T-cell (primary cell): ENCODE measurements around the gene LRRC27. TPM values are rescaled to one million over a fixed set of nuclear protein-coding genes. Genes with fewer than 3 reads are reported as not detected.
"Not testable (repeated sequence)": the region's sequence is repeated elsewhere in the genome, so short reads cannot be mapped to it uniquely, and the experiment has no call there.

Experiments
- ATAC-seq, 4 experiments: fragments of 200-7000 bp in 3 of 4; fragments of 150-1000 bp in 1 of 4; cut with Tn5 transposase; replicated peaks in 1 of 4; 1 replicate in 3 of 4; 2 replicates in 1 of 4; pipeline ENCODE4 v1.10.0; 2021; ENCODE audit warnings: moderate library complexity in 3 of 4, mild to moderate bottlenecking in 2 of 4, moderate number of reproducible peaks in 1 of 4
- CTCF ChIA-PET, 2 donors: fragments of 300-600 bp; sonication (Branson Sonifier 250); formaldehyde crosslinking; loops; one replicate each; lab custom pipeline; 2022; ENCODE audit warnings: antibody characterized with exemption in 2 of 2; lab: Charles Lee
- POLR2A ChIA-PET, 2 donors: fragments of 300-600 bp; sonication (Branson Sonifier 250); formaldehyde crosslinking; loops; one replicate each; lab custom pipeline; 2022; ENCODE audit warnings: antibody characterized with exemption in 2 of 2; lab: Charles Lee
- DNase-seq, 35 experiments: peaks; one replicate each; pipeline versions ENCODE4 v3.0.0 to v3.0.0-alpha.2; 2013 to 2023
- H3K27ac ChIP-seq: one replicate; pipeline ENCODE4 v1.5.1; 2013; ENCODE audit warnings: low read length
- H3K27me3 ChIP-seq, 2 experiments: replicated peaks in 1 of 2; 1 replicate in 1 of 2; 2 replicates in 1 of 2; pipeline versions ENCODE4 v1.6.1 to v1.7.0; 2013; ENCODE audit warnings: low read length in 1 of 2, mixed read lengths in 1 of 2; ENCODE audit not compliant: control insufficient read depth in 2 of 2, insufficient read depth in 2 of 2; ENCODE audit errors: extremely low read depth in 1 of 2
- H3K36me3 ChIP-seq, 2 donors: 1 replicate in 1 of 2; 2 replicates in 1 of 2; pipeline versions ENCODE4 v1.6.1 to v1.7.0; 2013; ENCODE audit warnings: low read length in 1 of 2; ENCODE audit not compliant: control insufficient read depth in 2 of 2, insufficient read depth in 1 of 2; ENCODE audit errors: extremely low read depth in 1 of 2
- H3K4me1 ChIP-seq, 2 experiments: 1 replicate in 1 of 2; 2 replicates in 1 of 2; pipeline versions ENCODE4 v1.6.1 to v1.7.0; 2013; ENCODE audit warnings: low read length in 2 of 2, mixed read lengths in 1 of 2; ENCODE audit not compliant: insufficient read depth in 2 of 2, control insufficient read depth in 1 of 2; ENCODE audit errors: extremely low read depth in 1 of 2
- H3K4me3 ChIP-seq, 2 donors: 1 replicate in 1 of 2; 2 replicates in 1 of 2; pipeline versions ENCODE4 v1.5.1 to v1.7.0; 2013; ENCODE audit warnings: mild to moderate bottlenecking in 2 of 2, low read length in 1 of 2, moderate library complexity in 1 of 2; ENCODE audit not compliant: control insufficient read depth in 1 of 2; ENCODE audit errors: extremely low read depth in 1 of 2
- H3K9me3 ChIP-seq: 2 replicates; pipeline ENCODE4 v1.7.0; 2013
- H3K27ac Mint-ChIP-seq, 2 donors: one replicate each; pipeline ENCODE4 v1.8.0; 2020 to 2021; ENCODE audit warnings: mild to moderate bottlenecking in 2 of 2, mixed read lengths in 2 of 2
- H3K27me3 Mint-ChIP-seq, 2 donors: one replicate each; pipeline ENCODE4 v1.8.0; 2021 to 2022; ENCODE audit warnings: mixed read lengths in 2 of 2
- H3K36me3 Mint-ChIP-seq: one replicate; pipeline ENCODE4 v1.8.0; 2021; ENCODE audit warnings: mixed read lengths
- H3K4me1 Mint-ChIP-seq, 3 donors: one replicate each; pipeline ENCODE4 v1.8.0; 2020 to 2022; ENCODE audit warnings: mixed read lengths in 3 of 3, mild to moderate bottlenecking in 1 of 3
- H3K4me3 Mint-ChIP-seq, 3 donors: one replicate each; pipeline ENCODE4 v1.8.0; 2020 to 2022; ENCODE audit warnings: mild to moderate bottlenecking in 3 of 3, mixed read lengths in 3 of 3, moderate library complexity in 3 of 3
- H3K9me3 Mint-ChIP-seq, 3 donors: one replicate each; pipeline ENCODE4 v1.8.0; 2020 to 2022; ENCODE audit warnings: mixed read lengths in 3 of 3
- WGBS: methylation state at CpG from one replicate; pipeline ENCODE4 v1.1.5; 2013; ENCODE audit warnings: missing lambda C conversion rate; ENCODE audit not compliant: insufficient coverage; 5-methylcytosine and 5-hydroxymethylcytosine counted together
- total RNA-seq, 35 experiments: library from RNA in 6 of 35; stranded (reverse) in 6 of 35; fragments of 120-200 nt in 1 of 35; gene quantifications; one replicate each; pipeline versions ENCODE4 v1.2.1 to v1.2.4 and lab custom pipeline; 2013 to 2026

The LRRC27 gene
- total RNA-seq, 5 donors from 2014 or later (not counting 1 experiment from before 2014, with no cell fraction given), result 3.1 to 7.8 (median 7.0) TPM

DNA sequence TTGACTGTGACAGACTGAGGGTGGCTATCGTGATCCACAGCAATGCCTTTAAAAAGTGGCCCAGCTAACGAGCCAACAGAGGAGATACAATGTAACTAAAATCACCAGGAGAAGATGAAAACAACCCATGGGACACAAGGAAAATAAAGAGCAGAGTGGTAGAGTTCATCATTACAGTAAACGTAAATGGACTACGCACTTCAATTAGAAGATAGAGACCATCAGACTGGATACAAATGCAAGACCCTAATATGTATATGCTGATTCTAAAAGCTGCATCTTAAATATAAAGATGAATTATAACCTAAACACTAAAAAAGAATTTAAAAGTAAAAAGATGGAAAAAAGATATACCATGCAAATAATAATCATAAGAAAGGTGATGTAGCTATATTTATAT is 17.7 kb upstream of the LRRC27 start:
- POLR2A ChIA-PET, result no interaction called here
- DNase-seq, result no peak
- H3K9me3 ChIP-seq, result no peaks in the 10 kb centered on the region
- Mint-ChIP-seq H3K4me1 (no peaks in the 10 kb centered on the region), H3K9me3 (no peaks in the 10 kb centered on the region), H3K27me3 (no peaks in the 10 kb centered on the region), H3K36me3 (no peaks in the 10 kb centered on the region), H3K27ac (no peak overlapping the region), H3K4me3 (no peak overlapping the region)
- H3K4me1 ChIP-seq, result no peaks in the 10 kb centered on the region
- ATAC-seq, result no peak
- no peak overlapping the region for H3K4me3 ChIP-seq
- peaks cover 0 to 16% of the 10 kb centered on the region in 2 experiments for H3K27me3 ChIP-seq
- H3K27ac ChIP-seq, result no peak overlapping the region
- WGBS, result no CpG with 5 or more reads among the region's 4 CpGs
- H3K36me3 ChIP-seq, result no peaks in the 10 kb centered on the region
- CTCF ChIA-PET, result no interaction called here

DNA sequence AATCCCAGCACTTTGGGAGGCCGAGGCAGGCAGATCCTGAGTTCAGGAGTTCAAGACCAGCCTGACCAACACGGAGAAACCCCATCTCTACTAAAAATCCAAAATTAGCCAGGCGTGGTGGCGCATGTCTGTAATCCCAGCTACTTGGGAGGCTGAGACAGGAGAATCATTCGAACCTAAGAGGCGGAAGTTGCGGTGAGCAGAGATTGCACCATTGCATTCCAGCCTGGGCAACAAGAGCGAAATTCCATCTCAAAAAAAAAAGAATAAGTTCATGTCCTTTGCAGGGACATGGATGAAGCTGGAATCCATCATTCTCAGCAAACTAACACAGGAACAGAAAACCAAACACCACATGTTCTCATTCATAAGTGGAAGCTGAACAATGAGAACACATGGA is 17.1 kb upstream of the LRRC27 start:
- H3K27me3 Mint-ChIP-seq, ATAC-seq, H3K4me3 ChIP-seq, H3K36me3 Mint-ChIP-seq, H3K4me1 ChIP-seq, H3K27ac Mint-ChIP-seq, DNase-seq, H3K27ac ChIP-seq, H3K9me3 ChIP-seq, H3K4me1 Mint-ChIP-seq, H3K36me3 ChIP-seq, H3K4me3 Mint-ChIP-seq, POLR2A ChIA-PET, H3K9me3 Mint-ChIP-seq: not testable (repeated sequence)
- CTCF ChIA-PET, result interaction anchor here in 1 of 2 donors (0.7 kb wide), 1 partner anchor 87 kb away, joined by 5 read pairs; no protein-coding TSS in a partner anchor
- 97% methylated on average over 7 of the region's 8 CpGs for WGBS
- H3K27me3 ChIP-seq, result peaks cover 0 to 13% of the 10 kb centered on the region in 2 experiments

DNA sequence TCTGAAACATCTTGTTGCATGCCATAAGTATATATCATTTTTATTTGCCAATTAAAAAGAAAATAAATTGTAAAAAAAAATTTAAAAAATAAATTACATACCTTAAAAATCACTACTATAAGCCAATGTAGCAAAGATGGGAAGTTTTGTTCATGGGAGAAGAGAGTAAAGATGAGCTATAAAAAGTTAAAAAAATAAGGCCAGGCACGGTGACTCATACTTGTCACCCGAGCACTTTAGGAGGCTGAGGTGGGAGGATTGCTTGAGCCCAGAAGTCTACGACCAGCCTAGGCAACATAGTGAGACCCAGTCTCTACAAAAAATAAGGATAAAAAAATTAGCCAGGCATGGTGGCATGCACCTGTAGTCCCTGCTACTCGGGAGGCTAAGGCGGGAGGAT is 15.9 kb upstream of the LRRC27 start:
- H3K4me1 ChIP-seq, result no peaks in the 10 kb centered on the region
- ChIA-PET POLR2A (no interaction called here), CTCF (no interaction called here)
- H3K9me3 ChIP-seq, result no peaks in the 10 kb centered on the region
- Mint-ChIP-seq H3K4me3 (no peak overlapping the region), H3K27ac (no peak overlapping the region), H3K9me3 (no peaks in the 10 kb centered on the region), H3K4me1 (peaks cover 0 to 4% (median 0%) of the 10 kb centered on the region in 3 donors), H3K27me3 (no peaks in the 10 kb centered on the region), H3K36me3 (no peaks in the 10 kb centered on the region)
- H3K36me3 ChIP-seq, result no peaks in the 10 kb centered on the region
- 86% methylated on average over 5 of the region's 5 CpGs for WGBS
- no peak overlapping the region for H3K27ac ChIP-seq
- H3K27me3 ChIP-seq, result peaks cover 0 to 10% of the 10 kb centered on the region in 2 experiments
- DNase-seq (no peak), ATAC-seq (no peak)
- H3K4me3 ChIP-seq, result no peak overlapping the region

DNA sequence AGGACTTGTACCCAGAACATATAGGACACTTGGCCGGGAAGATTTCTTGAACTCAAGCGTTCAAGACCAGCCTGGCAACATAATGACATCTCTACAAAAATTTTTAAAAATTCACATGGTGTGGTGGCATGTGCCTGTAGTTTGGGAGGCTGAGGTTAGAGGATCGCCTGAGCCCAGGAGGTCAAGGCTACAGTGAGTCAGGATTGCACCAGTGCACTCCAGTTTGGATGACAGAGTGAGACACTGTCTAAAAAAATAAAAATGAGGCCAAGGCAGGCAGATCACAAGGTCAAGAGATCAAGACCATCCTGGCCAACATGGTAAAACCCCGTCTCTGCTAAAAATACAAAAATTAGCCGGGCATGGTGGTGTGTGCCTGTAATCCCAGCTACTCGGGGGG is 14.5 kb upstream of the LRRC27 start:
- 83% methylated on average over 2 of the region's 6 CpGs for WGBS
- H3K4me3 Mint-ChIP-seq, DNase-seq, H3K4me1 Mint-ChIP-seq, CTCF ChIA-PET, H3K9me3 Mint-ChIP-seq, H3K36me3 Mint-ChIP-seq, ATAC-seq, H3K27ac Mint-ChIP-seq, H3K36me3 ChIP-seq, H3K27me3 ChIP-seq, H3K4me3 ChIP-seq, H3K9me3 ChIP-seq, H3K4me1 ChIP-seq, POLR2A ChIA-PET, H3K27ac ChIP-seq, H3K27me3 Mint-ChIP-seq: not testable (repeated sequence)

DNA sequence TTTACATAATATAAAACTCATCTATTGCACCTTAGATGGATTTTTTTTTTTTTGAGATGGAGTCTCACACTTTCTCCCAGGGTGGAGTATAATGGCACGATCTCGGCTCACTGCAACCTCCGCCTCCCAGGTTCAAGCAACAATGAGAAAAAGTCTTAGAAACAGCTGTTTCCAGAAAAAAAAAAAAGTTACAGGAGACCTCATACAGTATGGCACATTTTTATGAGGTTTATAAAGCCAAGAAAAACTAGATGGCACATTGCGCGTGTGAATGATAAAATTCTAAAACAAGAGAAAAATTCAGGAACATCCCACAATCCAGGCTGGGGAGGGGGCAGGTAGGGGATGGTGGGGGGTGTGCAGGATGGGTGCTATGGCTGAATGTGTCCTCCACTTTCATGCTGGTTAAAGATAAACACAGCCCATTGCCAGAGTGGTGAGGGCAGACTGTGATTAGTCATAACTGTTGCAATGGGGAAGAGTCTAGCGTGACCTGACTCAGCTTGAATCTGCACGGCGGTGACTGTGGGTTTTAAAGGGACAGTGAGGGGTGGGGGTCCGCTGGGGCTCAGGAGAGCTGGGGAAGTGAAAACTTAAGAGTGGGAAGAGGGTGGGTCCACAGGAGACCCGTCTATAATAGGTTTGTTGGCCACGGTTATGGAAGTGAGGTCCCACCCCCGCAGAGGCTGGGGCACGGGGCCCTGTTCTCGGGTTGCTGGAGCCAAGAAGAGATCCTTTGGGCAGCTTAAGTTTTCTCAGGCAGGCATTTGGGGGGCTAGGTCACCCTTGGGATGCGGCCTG is 11.9 kb upstream of the LRRC27 start:
- Mint-ChIP-seq H3K4me1 (peaks cover 6 to 14% (median 10%) of the 10 kb centered on the region in 3 donors), H3K36me3 (peaks cover 10% of the 10 kb centered on the region), H3K27ac (no peak overlapping the region), H3K4me3 (no peak overlapping the region), H3K27me3 (no peaks in the 10 kb centered on the region), H3K9me3 (peaks cover 0 to 6% (median 0%) of the 10 kb centered on the region in 3 donors)
- 50% methylated on average over 8 of the region's 15 CpGs for WGBS
- H3K4me3 ChIP-seq, result no peak overlapping the region
- no peaks in the 10 kb centered on the region for H3K9me3 ChIP-seq
- ATAC-seq (peak in 1 of 4 experiments; percentile 53), DNase-seq (no peak)
- ChIA-PET CTCF (interaction anchor here in 1 of 2 donors (0.5 kb wide), 1 partner anchor 136 kb away, joined by 3 read pairs; no protein-coding TSS in a partner anchor), POLR2A (interaction anchor here in 1 of 2 donors (0.5 kb wide), 1 partner anchor 28 kb away, joined by 10 read pairs; no protein-coding TSS in a partner anchor)
- no peaks in the 10 kb centered on the region for H3K36me3 ChIP-seq
- no peaks in the 10 kb centered on the region for H3K4me1 ChIP-seq
- no peaks in the 10 kb centered on the region for H3K27me3 ChIP-seq
- no peak overlapping the region for H3K27ac ChIP-seq

DNA sequence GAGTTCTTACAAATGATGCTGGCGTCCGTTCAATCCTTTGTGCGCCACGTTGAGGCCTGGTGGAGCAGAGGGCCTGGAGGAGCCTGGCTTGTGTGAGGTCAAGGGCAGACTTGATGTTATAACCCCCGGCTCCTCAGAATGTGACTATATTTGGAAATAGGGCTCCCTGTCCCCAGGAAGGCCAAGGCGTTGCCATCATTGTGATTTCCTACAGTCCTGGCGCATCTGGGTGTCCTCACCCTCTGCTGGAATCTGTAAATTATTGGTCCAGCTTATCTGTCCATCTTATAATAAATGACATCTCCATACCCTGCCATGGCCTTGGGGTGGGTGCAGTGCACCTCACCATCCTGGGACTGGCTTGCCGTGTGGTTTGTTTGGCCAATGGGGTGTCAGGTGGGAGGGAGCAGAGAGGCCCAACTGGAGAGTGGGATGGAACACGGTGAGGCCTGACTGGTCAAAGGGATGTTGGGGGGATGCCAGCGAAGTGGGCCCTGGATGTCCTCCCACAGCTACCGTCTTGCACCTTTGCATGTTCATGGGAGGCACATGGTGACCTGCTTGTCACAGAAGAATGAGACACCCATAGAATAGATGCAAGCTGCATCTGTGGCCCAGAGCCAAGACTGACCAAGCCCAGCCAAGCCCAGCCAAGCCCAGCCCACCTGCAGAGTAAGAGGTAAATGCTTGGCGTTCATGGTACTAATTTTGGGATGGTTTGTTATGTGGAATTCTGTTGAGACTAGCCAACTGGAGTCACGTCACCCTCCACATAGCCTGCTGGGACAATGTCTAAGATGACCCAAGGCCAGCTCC is 11.1 kb upstream of the LRRC27 start:
- no peaks in the 10 kb centered on the region for H3K4me1 ChIP-seq
- H3K27ac ChIP-seq, result no peak overlapping the region
- ATAC-seq (no peak), DNase-seq (no peak)
- ChIA-PET POLR2A (interaction anchor here in 1 of 2 donors (0.5 kb wide), 1 partner anchor 27 kb away, joined by 10 read pairs; no protein-coding TSS in a partner anchor), CTCF (no interaction called here)
- WGBS, result 95% methylated on average over 8 of the region's 13 CpGs
- Mint-ChIP-seq H3K4me1 (peaks cover 6 to 16% (median 11%) of the 10 kb centered on the region in 3 donors), H3K27me3 (no peaks in the 10 kb centered on the region), H3K9me3 (peaks cover 0 to 6% (median 0%) of the 10 kb centered on the region in 3 donors), H3K36me3 (peaks cover 15% of the 10 kb centered on the region), H3K4me3 (no peak overlapping the region), H3K27ac (no peak overlapping the region)
- H3K9me3 ChIP-seq, result no peaks in the 10 kb centered on the region
- no peak overlapping the region for H3K4me3 ChIP-seq
- H3K27me3 ChIP-seq, result no peaks in the 10 kb centered on the region
- no peaks in the 10 kb centered on the region for H3K36me3 ChIP-seq
